Fibroblast of mammary gland (primary cell): ENCODE measurements around the gene NOB1.

Experiments
- DNase-seq: peaks from one replicate; pipeline ENCODE4 v3.0.0-alpha.2; 2010; ENCODE audit warnings: low read depth
- H3K4me3 ChIP-seq: 2 replicates; pipeline ENCODE4 v1.5.1; 2011; ENCODE audit warnings: low read depth, mild to moderate bottlenecking, low read length, moderate library complexity; ENCODE audit not compliant: control insufficient read depth
- CTCF ChIP-seq: conservative IDR thresholded peaks from 2 replicates; pipeline ENCODE4 v1.5.1; 2011; ENCODE audit warnings: low read depth, low read length, inconsistent platforms; ENCODE audit not compliant: control insufficient read depth, insufficient read depth

The NOB1 gene

GRCh38 chr16:69701452-69701851 is 53.3 kb downstream of the NOB1 start:
- DNase-seq = no peak
- no peak overlapping the region for H3K4me3 ChIP-seq
- no peak for TF ChIP-seq CTCF

- TF ChIP-seq CTCF = no peak
Observed at GRCh38 chr16:69699915-69700314, 54.8 kb downstream of the NOB1 start.

GRCh38 chr16:69698404-69698803 is 56.3 kb downstream of the NOB1 start:
- no peak for TF ChIP-seq CTCF
- DNase-seq = no peak
- H3K4me3 ChIP-seq = no peak overlapping the region

More at GRCh38 chr16:69699915-69700314, 54.8 kb downstream of the NOB1 start:
- DNase-seq = no peak
- H3K4me3 ChIP-seq = no peak overlapping the region

GRCh38 chr16:69693916-69694315 is 60.8 kb downstream of the NOB1 start:
- no peak overlapping the region for H3K4me3 ChIP-seq
- no peak for DNase-seq
- TF ChIP-seq CTCF = no peak

GRCh38 chr16:69691980-69692911 is 62.5 kb downstream of the NOB1 start:
- no peak overlapping the region for H3K4me3 ChIP-seq
- TF ChIP-seq CTCF = no peak
- peak; percentile 59 for DNase-seq
